GM19328 (cell line): Measurements from ENCODE around the gene BTNL9.
"Not testable (repeated sequence)": the region's sequence is repeated elsewhere in the genome, so short reads cannot be mapped to it uniquely, and the experiment has no call there.

Experiments used
- ATAC-seq: cut with Tn5 transposase; IDR thresholded peaks from one replicate; pipeline ENCODE4 v1.9.1; 2021; ENCODE audit warnings: mild to moderate bottlenecking, moderate library complexity; ENCODE audit not compliant: unreplicated experiment

Gene BTNL9

DNA sequence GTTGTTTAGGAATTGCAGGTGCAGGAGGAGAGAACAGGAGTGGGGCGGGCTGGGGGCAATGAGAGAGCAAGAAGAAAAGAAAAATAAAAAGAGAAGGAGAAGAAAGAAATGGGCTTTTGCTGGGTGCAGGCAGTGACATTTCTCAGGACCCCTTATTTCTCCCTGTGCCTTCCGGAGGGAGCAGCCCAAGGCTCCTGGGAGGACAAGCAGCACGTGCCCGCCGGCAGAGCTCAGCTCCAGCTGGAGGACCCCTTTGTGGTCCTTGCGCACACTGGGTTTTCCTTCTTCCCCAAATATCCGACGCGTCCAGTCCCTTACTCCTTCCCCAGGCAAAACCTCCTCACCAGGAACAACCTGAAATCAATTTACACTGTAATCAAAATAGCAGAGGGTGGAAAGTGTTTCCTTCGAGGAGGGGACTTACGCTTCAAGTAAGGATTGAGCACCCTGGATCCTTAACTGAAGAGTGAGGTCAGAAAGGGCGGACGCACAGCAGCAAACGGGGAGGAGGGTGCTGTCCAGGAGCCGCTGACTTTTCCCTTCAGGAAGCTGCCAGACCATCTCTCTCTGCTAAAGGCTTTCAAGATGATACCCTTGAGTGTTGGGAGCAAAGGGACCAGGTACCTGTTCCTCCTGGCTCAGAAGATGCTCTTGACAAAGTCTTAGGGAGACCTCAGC lies 2.1 kb downstream of the BTNL9 start:
- ATAC-seq: no peak

- no peak for ATAC-seq
Measured at GRCh38 chr5:181042722-181043121, 2.7 kb downstream of the BTNL9 start.

GRCh38 chr5:181043285-181044092 lies 3.4 kb downstream of the BTNL9 start:
- ATAC-seq: no peak

GRCh38 chr5:181044093-181044599 lies 4.1 kb downstream of the BTNL9 start:
- no peak for ATAC-seq

DNA sequence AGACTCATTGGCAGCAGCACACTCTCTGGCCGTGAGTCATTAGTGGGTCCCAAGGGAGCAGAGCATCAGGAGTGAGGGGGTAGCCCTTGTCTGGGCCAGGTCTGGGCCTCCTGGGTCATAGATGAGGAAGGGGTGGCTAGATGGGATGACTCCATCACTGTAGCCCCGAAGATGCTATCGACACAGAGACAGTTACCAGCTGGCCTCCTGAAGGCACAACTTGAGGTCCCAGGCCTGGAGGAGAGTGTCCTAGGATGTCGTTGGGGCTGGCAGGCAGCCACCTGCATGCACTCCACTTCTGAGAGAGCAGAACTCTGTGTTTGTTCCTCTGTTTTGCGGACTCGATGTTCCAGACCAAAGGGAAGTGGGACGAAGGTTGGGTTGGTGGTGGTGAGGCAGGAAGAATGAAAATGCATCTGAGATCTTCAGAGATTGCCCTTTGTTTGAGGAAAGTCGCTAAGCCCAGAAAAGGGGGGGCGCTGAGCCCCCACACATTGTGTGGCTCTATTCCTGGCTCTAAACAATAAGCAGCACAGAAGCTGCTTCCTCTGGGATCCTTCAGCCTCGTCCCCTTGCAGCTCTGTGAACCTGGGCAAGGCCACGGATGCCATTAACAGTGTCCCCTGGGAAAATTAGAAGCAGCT lies 4.7 kb downstream of the BTNL9 start:
- ATAC-seq: no peak

DNA sequence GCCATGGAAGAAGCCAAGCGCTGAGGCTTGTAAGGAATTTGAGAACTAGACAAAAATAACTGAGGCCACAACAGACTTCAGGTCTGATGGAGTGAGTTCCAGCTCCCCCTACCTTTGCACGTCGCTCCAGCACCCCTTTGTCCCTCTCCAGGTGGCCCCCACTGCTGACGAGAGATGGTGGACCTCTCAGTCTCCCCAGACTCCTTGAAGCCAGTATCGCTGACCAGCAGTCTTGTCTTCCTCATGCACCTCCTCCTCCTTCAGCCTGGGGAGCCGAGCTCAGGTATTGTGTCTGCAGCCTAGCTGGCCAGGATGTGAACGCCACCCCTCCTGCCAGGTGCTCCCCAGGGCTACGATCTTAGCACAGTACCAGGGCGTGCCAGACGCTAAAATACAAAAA lies 5.2 kb downstream of the BTNL9 start:
- ATAC-seq: no peak

- not testable (repeated sequence) for ATAC-seq
Measured at GRCh38 chr5:181045857-181046256, 5.8 kb downstream of the BTNL9 start.

- no peak for ATAC-seq
Measured at GRCh38 chr5:181047288-181047687, 7.2 kb downstream of the BTNL9 start.

DNA sequence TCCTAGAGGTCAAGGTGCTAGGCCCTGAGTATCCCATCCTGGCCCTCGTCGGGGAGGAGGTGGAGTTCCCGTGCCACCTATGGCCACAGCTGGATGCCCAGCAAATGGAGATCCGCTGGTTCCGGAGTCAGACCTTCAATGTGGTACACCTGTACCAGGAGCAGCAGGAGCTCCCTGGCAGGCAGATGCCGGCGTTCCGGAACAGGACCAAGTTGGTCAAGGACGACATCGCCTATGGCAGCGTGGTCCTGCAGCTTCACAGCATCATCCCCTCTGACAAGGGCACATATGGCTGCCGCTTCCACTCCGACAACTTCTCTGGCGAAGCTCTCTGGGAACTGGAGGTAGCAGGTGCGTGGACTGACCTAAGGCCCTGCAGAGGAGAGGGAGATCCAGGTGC lies 7.9 kb downstream of the BTNL9 start:
- ATAC-seq: no peak

- ATAC-seq: no peak
Measured at GRCh38 chr5:181050016-181050415, 9.9 kb downstream of the BTNL9 start.

DNA sequence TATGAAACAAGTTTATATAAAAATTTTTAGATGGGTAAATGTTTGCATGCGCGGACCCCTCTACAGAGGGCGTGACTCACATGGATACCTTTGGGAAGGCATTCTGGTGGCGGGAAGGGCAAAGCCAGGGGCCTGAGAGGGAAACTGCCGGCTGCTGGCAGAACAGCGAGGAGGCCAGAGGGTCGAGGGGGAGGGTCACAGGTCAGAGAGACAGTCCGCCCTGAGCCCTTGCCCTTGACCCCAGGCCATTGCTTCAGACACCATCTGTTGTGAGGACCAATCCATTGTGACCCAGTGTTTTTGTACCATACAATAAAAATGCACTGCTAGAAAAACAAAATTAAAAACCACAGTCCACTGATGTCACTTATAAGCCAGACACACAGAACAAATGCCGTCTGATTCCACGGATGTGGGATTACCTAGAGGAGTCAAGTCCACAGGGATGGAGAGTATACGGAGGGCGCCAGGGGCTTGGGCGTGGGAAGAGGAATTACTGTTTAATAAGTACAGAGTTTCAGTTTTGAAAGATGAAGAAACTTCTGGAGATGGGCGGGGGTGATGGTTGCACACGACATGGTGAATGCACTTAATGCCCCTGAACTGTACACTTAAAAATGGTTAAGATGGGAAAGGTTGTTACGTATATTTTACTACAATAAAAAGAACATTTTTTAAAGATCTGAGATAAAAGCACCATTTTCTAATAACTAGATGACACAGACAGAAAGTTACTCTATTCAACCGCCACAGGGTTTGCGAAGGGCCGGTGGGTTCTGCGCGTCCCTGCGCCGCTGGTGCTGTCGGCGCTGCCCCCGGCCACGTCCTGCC lies 12.0 kb downstream of the BTNL9 start:
- ATAC-seq: no peak

GRCh38 chr5:181052672-181053487 lies 12.8 kb downstream of the BTNL9 start:
- no peak for ATAC-seq

- ATAC-seq: no peak
Measured at GRCh38 chr5:181053488-181054121, 13.5 kb downstream of the BTNL9 start.

- ATAC-seq: no peak
Measured at GRCh38 chr5:181054138-181054537, 14.1 kb downstream of the BTNL9 start.

GRCh38 chr5:181054871-181055459 lies 14.9 kb downstream of the BTNL9 start:
- no peak for ATAC-seq

DNA sequence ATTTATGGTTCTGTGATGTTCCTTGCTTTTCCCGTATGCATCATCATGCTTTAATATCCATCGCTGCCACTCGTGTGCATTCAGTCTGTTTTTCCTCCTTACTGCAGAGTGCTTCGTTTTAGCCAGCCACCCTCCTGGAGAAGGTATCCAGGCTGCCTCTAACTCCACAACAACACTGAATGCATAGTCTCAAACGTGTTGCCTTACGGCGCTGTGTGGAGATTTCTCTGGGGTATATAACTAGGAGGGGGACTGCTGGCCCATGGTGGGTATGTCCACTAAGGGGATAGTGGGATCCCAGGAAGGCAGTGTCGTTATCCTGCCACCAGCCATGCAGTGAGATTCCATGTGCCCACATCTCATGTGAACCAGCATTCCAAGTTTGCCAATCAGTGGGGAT lies 16.4 kb downstream of the BTNL9 start:
- no peak for ATAC-seq

GRCh38 chr5:181058321-181058720 lies 18.3 kb downstream of the BTNL9 start:
- no peak for ATAC-seq

DNA sequence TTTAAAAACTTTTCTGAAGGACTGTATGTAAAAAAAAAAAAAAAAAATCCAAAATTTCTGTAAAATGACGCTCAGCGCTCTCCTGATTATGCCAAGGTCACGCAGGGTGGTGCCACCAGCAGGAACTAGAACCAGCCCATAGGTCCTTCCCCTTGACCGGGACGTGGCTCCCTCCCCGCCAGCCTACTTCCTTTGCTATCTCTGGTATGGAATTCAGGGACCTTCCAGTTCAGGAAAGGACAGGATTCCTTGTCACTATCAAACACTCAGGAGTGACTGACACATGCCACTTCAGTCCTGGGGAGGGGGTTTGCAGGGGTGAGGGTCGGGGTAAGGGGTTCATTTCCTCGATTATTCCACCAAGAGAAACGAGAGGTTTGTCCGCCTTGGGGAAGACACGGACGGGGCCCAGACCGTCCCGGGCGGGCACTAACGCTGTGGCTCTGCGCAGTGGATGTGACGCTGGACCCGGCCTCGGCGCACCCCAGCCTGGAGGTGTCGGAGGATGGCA lies 18.8 kb downstream of the BTNL9 start:
- ATAC-seq: no peak
